Right renal cortex interstitium (tissue), 3 donors: ENCODE results near the gene MORC3. TPM values are rescaled to one million over a fixed set of nuclear protein-coding genes. Genes with fewer than 3 reads are reported as not detected.

Experiments used
- DNase-seq, 3 donors: peaks; one replicate each; pipeline ENCODE4 v3.0.0-alpha.2; 2013; ENCODE audit warnings: low read depth in 3 of 3, low spot score in 2 of 3
- polyA plus RNA-seq, 3 donors: library from polyadenylated mRNA; unstranded; fragments of 120-200 nt; gene quantifications; one replicate each; pipeline ENCODE4 v1.2.1, GENCODE V29; 2013; ENCODE audit not compliant: insufficient read length in 3 of 3

Gene MORC3
- polyA plus RNA-seq, 3 donors = 36.4 to 43.0 (median 39.5) TPM

- peak in 1 of 3 donors; percentile 27 for DNase-seq
Measured at GRCh38 chr21:36422279-36423098, 102.5 kb downstream of the MORC3 start.

GRCh38 chr21:36423771-36424433 is 103.9 kb downstream of the MORC3 start:
- DNase-seq = no peak

- DNase-seq = no peak
Measured at GRCh38 chr21:36424592-36424991, 104.6 kb downstream of the MORC3 start.

- no peak for DNase-seq
Measured at GRCh38 chr21:36425286-36425685, 105.3 kb downstream of the MORC3 start.

Other genes starting within 250 kb of the MORC3 start
- gene CBR3, start 185.1 kb upstream of the MORC3 start, polyA plus RNA-seq = 1 to 10 TPM in 2 of 3 donors, under 1 TPM in 1; 0.89 to 1.6 (median 1.0) TPM
- gene DOP1B, start 163.4 kb upstream of the MORC3 start, polyA plus RNA-seq = 1 to 10 TPM; 5.4 to 6.4 (median 6.1) TPM
- gene CHAF1B, start 65.2 kb downstream of the MORC3 start, polyA plus RNA-seq = 1 to 10 TPM; 8.3 to 9.7 (median 8.6) TPM
- gene CLDN14, start 159.9 kb downstream of the MORC3 start, polyA plus RNA-seq = 1 to 10 TPM in 2 of 3 donors, under 1 TPM in 1; 0.98 to 4.2 (median 2.5) TPM